Liver (tissue), 3 donors: ENCODE measurements around the gene PDGFA.

Source experiments
- GABPA ChIP-seq, 2 donors: IDR thresholded peaks in 1 of 2; conservative IDR thresholded peaks in 1 of 2; 2 replicates each; pipeline ENCODE4 v1.6.1; 2016; ENCODE audit warnings: antibody characterized with exemption in 2 of 2, mild to moderate bottlenecking in 1 of 2, moderate library complexity in 1 of 2
- HNF4A ChIP-seq, 2 donors: conservative IDR thresholded peaks; 2 replicates each; pipeline ENCODE4 v1.6.1; 2016; ENCODE audit warnings: antibody characterized with exemption in 2 of 2, mild to moderate bottlenecking in 2 of 2
- TF ChIP-seq, protein P1 (sequence below): fragments of 150-350 bp; IDR thresholded peaks from 2 replicates; pipeline ENCODE4 v1.5.1; 2017; ENCODE audit warnings: improper control_type of control experiment, low read depth, low read length; ENCODE audit not compliant: missing input control
- donor health status: healthy.
- donor health status: healthy.

DNA sequence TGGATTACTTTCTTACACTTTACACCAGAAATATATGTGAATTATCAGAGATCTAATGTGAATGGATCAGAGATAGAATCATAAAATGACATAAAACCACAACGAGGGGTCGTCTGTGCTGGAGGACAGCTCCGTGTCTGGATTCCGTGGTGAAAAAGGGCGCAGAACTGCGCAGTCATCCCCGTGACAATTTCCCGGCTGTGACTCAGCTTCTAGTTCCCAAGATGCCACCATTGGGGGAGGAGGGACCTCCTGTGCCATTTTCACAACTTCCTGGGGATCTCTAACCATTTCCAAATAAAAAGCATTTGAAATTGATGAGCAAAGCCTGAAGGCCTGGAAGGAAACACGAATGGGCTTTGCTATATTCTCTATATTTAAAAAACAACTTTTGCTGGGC is 72.1 kb downstream of the PDGFA start:
- TF ChIP-seq GABPA (IDR thresholded peaks at IDR 0.05 in 1 of 2, conservative IDR thresholded peaks at IDR 0.05 in 1 of 2): no peak
- TF ChIP-seq HNF4A (conservative IDR thresholded peaks at IDR 0.05): no peak
- TF ChIP-seq, protein P1, sequence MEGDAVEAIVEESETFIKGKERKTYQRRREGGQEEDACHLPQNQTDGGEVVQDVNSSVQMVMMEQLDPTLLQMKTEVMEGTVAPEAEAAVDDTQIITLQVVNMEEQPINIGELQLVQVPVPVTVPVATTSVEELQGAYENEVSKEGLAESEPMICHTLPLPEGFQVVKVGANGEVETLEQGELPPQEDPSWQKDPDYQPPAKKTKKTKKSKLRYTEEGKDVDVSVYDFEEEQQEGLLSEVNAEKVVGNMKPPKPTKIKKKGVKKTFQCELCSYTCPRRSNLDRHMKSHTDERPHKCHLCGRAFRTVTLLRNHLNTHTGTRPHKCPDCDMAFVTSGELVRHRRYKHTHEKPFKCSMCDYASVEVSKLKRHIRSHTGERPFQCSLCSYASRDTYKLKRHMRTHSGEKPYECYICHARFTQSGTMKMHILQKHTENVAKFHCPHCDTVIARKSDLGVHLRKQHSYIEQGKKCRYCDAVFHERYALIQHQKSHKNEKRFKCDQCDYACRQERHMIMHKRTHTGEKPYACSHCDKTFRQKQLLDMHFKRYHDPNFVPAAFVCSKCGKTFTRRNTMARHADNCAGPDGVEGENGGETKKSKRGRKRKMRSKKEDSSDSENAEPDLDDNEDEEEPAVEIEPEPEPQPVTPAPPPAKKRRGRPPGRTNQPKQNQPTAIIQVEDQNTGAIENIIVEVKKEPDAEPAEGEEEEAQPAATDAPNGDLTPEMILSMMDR: no peak
